DND-41 (cell line): ENCODE results near the gene LCOR.

Experiments
- ATAC-seq: fragments of 200-7000 bp; cut with Tn5 transposase; 3 replicates; pipeline ENCODE4 v1.9.1; 2021; ENCODE audit warnings: low read depth; ENCODE audit not compliant: insufficient read depth
- DNase-seq: peaks from one replicate; pipeline ENCODE4 v3.0.0-alpha.2; 2020
- H2AFZ ChIP-seq: 2 replicates; pipeline ENCODE4 v1.6.0; 2012; ENCODE audit warnings: low read depth, low read length
- H3K27ac ChIP-seq: 2 replicates; pipeline ENCODE4 v1.5.1; 2012; ENCODE audit warnings: low read length, inconsistent platforms
- H3K27me3 ChIP-seq: fragments of 200-600 bp; sonication (generic); 2 replicates; pipeline ENCODE4 v1.6.0; 2012; ENCODE audit warnings: low read length, mild to moderate bottlenecking, inconsistent platforms; ENCODE audit not compliant: insufficient read depth, poor library complexity
- H3K36me3 ChIP-seq: 2 replicates; pipeline ENCODE4 v1.5.1; 2012; ENCODE audit warnings: low read length, inconsistent platforms; ENCODE audit not compliant: insufficient read depth
- H3K4me1 ChIP-seq: 2 replicates; pipeline ENCODE4 v1.5.1; 2012; ENCODE audit warnings: mild to moderate bottlenecking, low read length; ENCODE audit not compliant: insufficient read depth
- H3K4me2 ChIP-seq: 2 replicates; pipeline ENCODE4 v1.6.0; 2012; ENCODE audit warnings: mild to moderate bottlenecking, moderate library complexity, low read length, inconsistent platforms; ENCODE audit not compliant: insufficient read depth
- H3K4me3 ChIP-seq, 2 experiments: fragments of 200-600 bp in 1 of 2; shearing (Covaris generic) in 1 of 2; 2 replicates each; pipeline ENCODE4 v1.5.1; 2012 to 2016; ENCODE audit warnings: inconsistent platforms in 2 of 2, low read length in 2 of 2, mild to moderate bottlenecking in 2 of 2, low read depth in 1 of 2, moderate library complexity in 1 of 2
- H3K79me2 ChIP-seq: 2 replicates; pipeline ENCODE4 v1.6.0; 2012; ENCODE audit warnings: low read length, inconsistent platforms; ENCODE audit not compliant: insufficient read depth
- H3K9ac ChIP-seq: 2 replicates; pipeline ENCODE4 v1.6.0; 2012; ENCODE audit warnings: low read depth, mild to moderate bottlenecking, inconsistent platforms, low read length, moderate library complexity
- H3K9me3 ChIP-seq: 2 replicates; pipeline ENCODE4 v1.5.1; 2012; ENCODE audit warnings: low read length, moderate library complexity, mild to moderate bottlenecking, inconsistent platforms; ENCODE audit not compliant: insufficient read depth, severe bottlenecking
- H4K20me1 ChIP-seq: 2 replicates; pipeline ENCODE4 v1.6.0; 2012; ENCODE audit warnings: low read length; ENCODE audit not compliant: insufficient read depth
- CTCF ChIP-seq: IDR thresholded peaks from 2 replicates; pipeline ENCODE4 v1.5.1; 2012; ENCODE audit warnings: borderline replicate concordance, low read length, moderate library complexity, mild to moderate bottlenecking; ENCODE audit not compliant: poor library complexity, severe bottlenecking; ENCODE audit errors: extremely low read depth
- EZH2 ChIP-seq: IDR thresholded peaks from 3 replicates; pipeline ENCODE4 v1.6.1; 2012; ENCODE audit warnings: borderline replicate concordance, low read depth, mild to moderate bottlenecking, moderate library complexity, low read length, inconsistent platforms; ENCODE audit not compliant: severe bottlenecking

LCOR gene

GRCh38 chr10:97022616-97023015 is 190.5 kb downstream of the LCOR start:
- Histone ChIP-seq H3K27ac (no peak overlapping the region), H3K36me3 (no peaks in the 10 kb centered on the region), H3K9me3 (no peaks in the 10 kb centered on the region), H3K79me2 (no peaks in the 10 kb centered on the region), H2AFZ (no peak overlapping the region), H3K4me3 (no peak overlapping the region), H3K9ac (no peak overlapping the region), H3K27me3 (no peaks in the 10 kb centered on the region), H4K20me1 (no peaks in the 10 kb centered on the region), H3K4me2 (no peak overlapping the region), H3K4me1 (no peaks in the 10 kb centered on the region)
- no peak for TF ChIP-seq EZH2
- no peak for TF ChIP-seq CTCF
- DNase-seq, result no peak
- no peak for ATAC-seq

- no peak overlapping the region for H3K4me3 ChIP-seq
- H3K4me2 ChIP-seq, result no peak overlapping the region
- H3K27me3 ChIP-seq, result no peaks in the 10 kb centered on the region
- H3K36me3 ChIP-seq, result no peaks in the 10 kb centered on the region
- ATAC-seq (no peak), DNase-seq (no peak)
- H3K4me1 ChIP-seq, result no peaks in the 10 kb centered on the region
- no peaks in the 10 kb centered on the region for H3K9me3 ChIP-seq
- H3K9ac ChIP-seq, result no peak overlapping the region
- no peak overlapping the region for H2AFZ ChIP-seq
- no peaks in the 10 kb centered on the region for H4K20me1 ChIP-seq
- no peaks in the 10 kb centered on the region for H3K79me2 ChIP-seq
- TF ChIP-seq EZH2 (no peak), CTCF (no peak)
- H3K27ac ChIP-seq, result no peak overlapping the region
Measured at GRCh38 chr10:97023401-97024167, 191.5 kb downstream of the LCOR start.

GRCh38 chr10:97024168-97025073 is 192.3 kb downstream of the LCOR start:
- no peak for ATAC-seq
- no peak overlapping the region for H2AFZ ChIP-seq
- no peaks in the 10 kb centered on the region for H4K20me1 ChIP-seq
- H3K36me3 ChIP-seq, result no peaks in the 10 kb centered on the region
- TF ChIP-seq CTCF, result no peak
- TF ChIP-seq EZH2, result no peak
- H3K79me2 ChIP-seq, result no peaks in the 10 kb centered on the region
- H3K9me3 ChIP-seq, result no peaks in the 10 kb centered on the region
- no peaks in the 10 kb centered on the region for H3K4me1 ChIP-seq
- H3K27me3 ChIP-seq, result no peaks in the 10 kb centered on the region
- DNase-seq, result no peak
- no peak overlapping the region for H3K27ac ChIP-seq
- no peak overlapping the region for H3K9ac ChIP-seq
- no peak overlapping the region for H3K4me2 ChIP-seq
- H3K4me3 ChIP-seq, result no peak overlapping the region
